Mucosa of stomach (tissue), 1 donor: ENCODE data around the gene LACC1.

ENCODE experiments used
- H3K27me3 ChIP-seq: one replicate; pipeline ENCODE4 v1.7.0; 2013; ENCODE audit warnings: mild to moderate bottlenecking, low read length; ENCODE audit not compliant: control insufficient read depth, insufficient read depth
- H3K36me3 ChIP-seq: one replicate; pipeline ENCODE4 v1.7.0; 2013; ENCODE audit warnings: low read length; ENCODE audit not compliant: control insufficient read depth, insufficient read depth
- H3K4me1 ChIP-seq: one replicate; pipeline ENCODE4 v1.7.0; 2013; ENCODE audit warnings: mild to moderate bottlenecking, low read length; ENCODE audit not compliant: control insufficient read depth, insufficient read depth
- H3K4me3 ChIP-seq: one replicate; pipeline ENCODE4 v1.7.0; 2013; ENCODE audit warnings: low read length
- H3K9ac ChIP-seq: one replicate; pipeline ENCODE4 v1.7.0; 2013; ENCODE audit warnings: mild to moderate bottlenecking, low read length, moderate library complexity
- H3K9me3 ChIP-seq: one replicate; pipeline ENCODE4 v1.7.0; 2013; ENCODE audit warnings: mild to moderate bottlenecking, low read length, moderate library complexity; ENCODE audit not compliant: control insufficient read depth
- donor health status: Pancreatic carcinoma.

LACC1 gene

GRCh38 chr13:43879755-43880181 lies at the start of gene LACC1:
TSS of gene LACC1 (plus strand) at chr13:43879904. CDS start at chr13:43880986, 1,082 bp downstream.
- peak within 1 kb of the TSS; percentile 70 for H3K4me3 ChIP-seq
- H3K27me3 ChIP-seq: no peaks in the 10 kb centered on the region
- H3K9ac ChIP-seq: peak within 1 kb of the TSS; percentile 93
- H3K9me3 ChIP-seq: no peaks in the 10 kb centered on the region
- peaks cover 6% of the 10 kb centered on the region for H3K4me1 ChIP-seq
- no peaks in the 10 kb centered on the region for H3K36me3 ChIP-seq

- no peaks in the 10 kb centered on the region for H3K4me1 ChIP-seq
- H3K9ac ChIP-seq: no peak overlapping the region
- no peaks in the 10 kb centered on the region for H3K9me3 ChIP-seq
- H3K4me3 ChIP-seq: no peak overlapping the region
- no peaks in the 10 kb centered on the region for H3K36me3 ChIP-seq
- H3K27me3 ChIP-seq: no peaks in the 10 kb centered on the region
Observed at GRCh38 chr13:43830497-43830881, 49.2 kb upstream of the LACC1 start.

GRCh38 chr13:43831088-43831487 lies 48.6 kb upstream of the LACC1 start:
- no peaks in the 10 kb centered on the region for H3K27me3 ChIP-seq
- no peaks in the 10 kb centered on the region for H3K4me1 ChIP-seq
- H3K36me3 ChIP-seq: no peaks in the 10 kb centered on the region
- H3K4me3 ChIP-seq: no peak overlapping the region
- H3K9me3 ChIP-seq: no peaks in the 10 kb centered on the region
- no peak overlapping the region for H3K9ac ChIP-seq

- H3K9ac ChIP-seq: no peak overlapping the region
- H3K36me3 ChIP-seq: no peaks in the 10 kb centered on the region
- no peaks in the 10 kb centered on the region for H3K9me3 ChIP-seq
- no peaks in the 10 kb centered on the region for H3K4me1 ChIP-seq
- no peak overlapping the region for H3K4me3 ChIP-seq
- no peaks in the 10 kb centered on the region for H3K27me3 ChIP-seq
Observed at GRCh38 chr13:43835701-43836100, 44.0 kb upstream of the LACC1 start.

GRCh38 chr13:43838909-43839308 lies 40.8 kb upstream of the LACC1 start:
- Histone ChIP-seq H3K36me3 (no peaks in the 10 kb centered on the region), H3K9me3 (no peaks in the 10 kb centered on the region), H3K4me3 (no peak overlapping the region), H3K9ac (no peak overlapping the region), H3K4me1 (no peaks in the 10 kb centered on the region), H3K27me3 (no peaks in the 10 kb centered on the region)

GRCh38 chr13:43846496-43847158 lies 33.1 kb upstream of the LACC1 start:
- Histone ChIP-seq H3K9me3 (peaks cover 5% of the 10 kb centered on the region), H3K27me3 (no peaks in the 10 kb centered on the region), H3K36me3 (no peaks in the 10 kb centered on the region), H3K4me3 (no peak overlapping the region), H3K9ac (no peak overlapping the region), H3K4me1 (no peaks in the 10 kb centered on the region)

- Histone ChIP-seq H3K9me3 (peaks cover 5% of the 10 kb centered on the region), H3K4me3 (no peak overlapping the region), H3K9ac (no peak overlapping the region), H3K4me1 (no peaks in the 10 kb centered on the region), H3K36me3 (no peaks in the 10 kb centered on the region), H3K27me3 (no peaks in the 10 kb centered on the region)
Observed at GRCh38 chr13:43848001-43848649, 31.6 kb upstream of the LACC1 start.

GRCh38 chr13:43850873-43851272 lies 28.8 kb upstream of the LACC1 start:
- Histone ChIP-seq H3K4me3 (no peak overlapping the region), H3K27me3 (no peaks in the 10 kb centered on the region), H3K9ac (no peak overlapping the region), H3K36me3 (no peaks in the 10 kb centered on the region), H3K9me3 (peaks cover 5% of the 10 kb centered on the region), H3K4me1 (no peaks in the 10 kb centered on the region)

- Histone ChIP-seq H3K4me1 (no peaks in the 10 kb centered on the region), H3K36me3 (no peaks in the 10 kb centered on the region), H3K27me3 (no peaks in the 10 kb centered on the region), H3K9ac (no peak overlapping the region), H3K9me3 (peaks cover 5% of the 10 kb centered on the region), H3K4me3 (no peak overlapping the region)
Observed at GRCh38 chr13:43852923-43853404, 26.7 kb upstream of the LACC1 start.

GRCh38 chr13:43861863-43862262 lies 17.8 kb upstream of the LACC1 start:
- H3K27me3 ChIP-seq: no peaks in the 10 kb centered on the region
- H3K4me1 ChIP-seq: no peaks in the 10 kb centered on the region
- H3K9ac ChIP-seq: no peak overlapping the region
- H3K36me3 ChIP-seq: no peaks in the 10 kb centered on the region
- no peak overlapping the region for H3K4me3 ChIP-seq
- no peaks in the 10 kb centered on the region for H3K9me3 ChIP-seq

- Histone ChIP-seq H3K36me3 (no peaks in the 10 kb centered on the region), H3K4me3 (no peak overlapping the region), H3K9me3 (no peaks in the 10 kb centered on the region), H3K27me3 (no peaks in the 10 kb centered on the region), H3K4me1 (no peaks in the 10 kb centered on the region), H3K9ac (no peak overlapping the region)
Observed at GRCh38 chr13:43864921-43865320, 14.8 kb upstream of the LACC1 start.

- Histone ChIP-seq H3K9ac (no peak overlapping the region), H3K27me3 (no peaks in the 10 kb centered on the region)
Observed at GRCh38 chr13:43865892-43866291, 13.8 kb upstream of the LACC1 start.

More at GRCh38 chr13:43865892-43866291, 13.8 kb upstream of the LACC1 start:
- Histone ChIP-seq H3K4me1 (no peaks in the 10 kb centered on the region), H3K4me3 (no peak overlapping the region), H3K36me3 (no peaks in the 10 kb centered on the region), H3K9me3 (no peaks in the 10 kb centered on the region)
